AG04450 (cell line): ENCODE data around the gene GRB10. TPM values are rescaled to one million over a fixed set of nuclear protein-coding genes. Genes with fewer than 3 reads are reported as not detected.

Experiments used
- CTCF ChIA-PET: fragments of 300-600, 350-600 bp; formaldehyde crosslinking; extraction: SDS; loops from one replicate; lab custom pipeline; 2022; ENCODE audit warnings: antibody characterized with exemption, inconsistent platforms; lab: Charles Lee
- POLR2A ChIA-PET: fragments of 350-600 bp; formaldehyde crosslinking; extraction: SDS; loops from one replicate; lab custom pipeline; 2021; ENCODE audit warnings: antibody characterized with exemption, inconsistent platforms; lab: Yijun Ruan, JAX
- DNase-seq: peaks from one replicate; pipeline ENCODE4 v3.0.0-alpha.2; 2011; ENCODE audit warnings: low read depth, low spot score
- H3K27ac ChIP-seq: one replicate; pipeline ENCODE4 v1.5.1; 2012; ENCODE audit warnings: low read depth, low read length, control low read depth
- H3K27me3 ChIP-seq: one replicate; pipeline ENCODE4 v1.6.0; 2012; ENCODE audit warnings: low read length; ENCODE audit not compliant: control insufficient read depth, insufficient read depth
- H3K4me3 ChIP-seq: 2 replicates; pipeline ENCODE4 v1.5.1; 2011; ENCODE audit warnings: mild to moderate bottlenecking, low read depth, low read length, control low read depth
- H3K9me3 ChIP-seq: 2 replicates; pipeline ENCODE4 v1.5.1; 2012; ENCODE audit warnings: low read length; ENCODE audit not compliant: control insufficient read depth, insufficient read depth
- polyA plus RNA-seq: library from polyadenylated mRNA; depleted of rRNA; stranded (reverse); fragments of >200 nt; gene quantifications from 2 replicates; pipeline ENCODE4 v1.2.3, GENCODE V29; 2011
- TF ChIP-seq, protein P1 (sequence below): IDR thresholded peaks from 2 replicates; pipeline ENCODE4 v1.5.1; 2011; ENCODE audit warnings: low read depth, low read length, control low read depth, inconsistent platforms

GRB10 gene
- polyA plus RNA-seq, 1 experiment = 8.0 TPM

DNA sequence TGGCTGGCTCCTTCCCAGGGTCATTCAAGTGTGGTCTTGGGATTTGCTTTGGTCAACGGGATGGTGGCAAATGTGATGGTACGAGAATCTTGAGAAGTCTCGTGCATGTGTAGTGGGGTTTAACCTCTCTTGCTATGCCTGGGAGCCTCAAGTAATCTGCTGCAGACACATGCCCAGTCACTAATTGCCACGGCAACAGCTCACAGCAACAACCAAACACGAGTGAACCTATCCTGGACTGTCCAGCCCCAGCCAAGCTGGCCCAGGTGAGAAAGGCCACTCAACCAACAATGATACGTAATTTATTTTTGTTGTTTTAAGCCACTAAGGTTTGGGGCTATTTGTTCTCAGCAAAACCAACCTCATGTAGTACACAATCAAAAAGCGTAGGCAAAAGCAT is 179.4 kb downstream of the GRB10 start:
- ChIA-PET POLR2A (no interaction called here), CTCF (no interaction called here)
- no peak for DNase-seq
- Histone ChIP-seq H3K4me3 (no peak overlapping the region), H3K27ac (no peak overlapping the region), H3K9me3 (no peaks in the 10 kb centered on the region), H3K27me3 (no peaks in the 10 kb centered on the region)
- TF ChIP-seq, protein P1, sequence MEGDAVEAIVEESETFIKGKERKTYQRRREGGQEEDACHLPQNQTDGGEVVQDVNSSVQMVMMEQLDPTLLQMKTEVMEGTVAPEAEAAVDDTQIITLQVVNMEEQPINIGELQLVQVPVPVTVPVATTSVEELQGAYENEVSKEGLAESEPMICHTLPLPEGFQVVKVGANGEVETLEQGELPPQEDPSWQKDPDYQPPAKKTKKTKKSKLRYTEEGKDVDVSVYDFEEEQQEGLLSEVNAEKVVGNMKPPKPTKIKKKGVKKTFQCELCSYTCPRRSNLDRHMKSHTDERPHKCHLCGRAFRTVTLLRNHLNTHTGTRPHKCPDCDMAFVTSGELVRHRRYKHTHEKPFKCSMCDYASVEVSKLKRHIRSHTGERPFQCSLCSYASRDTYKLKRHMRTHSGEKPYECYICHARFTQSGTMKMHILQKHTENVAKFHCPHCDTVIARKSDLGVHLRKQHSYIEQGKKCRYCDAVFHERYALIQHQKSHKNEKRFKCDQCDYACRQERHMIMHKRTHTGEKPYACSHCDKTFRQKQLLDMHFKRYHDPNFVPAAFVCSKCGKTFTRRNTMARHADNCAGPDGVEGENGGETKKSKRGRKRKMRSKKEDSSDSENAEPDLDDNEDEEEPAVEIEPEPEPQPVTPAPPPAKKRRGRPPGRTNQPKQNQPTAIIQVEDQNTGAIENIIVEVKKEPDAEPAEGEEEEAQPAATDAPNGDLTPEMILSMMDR = no peak

DNA sequence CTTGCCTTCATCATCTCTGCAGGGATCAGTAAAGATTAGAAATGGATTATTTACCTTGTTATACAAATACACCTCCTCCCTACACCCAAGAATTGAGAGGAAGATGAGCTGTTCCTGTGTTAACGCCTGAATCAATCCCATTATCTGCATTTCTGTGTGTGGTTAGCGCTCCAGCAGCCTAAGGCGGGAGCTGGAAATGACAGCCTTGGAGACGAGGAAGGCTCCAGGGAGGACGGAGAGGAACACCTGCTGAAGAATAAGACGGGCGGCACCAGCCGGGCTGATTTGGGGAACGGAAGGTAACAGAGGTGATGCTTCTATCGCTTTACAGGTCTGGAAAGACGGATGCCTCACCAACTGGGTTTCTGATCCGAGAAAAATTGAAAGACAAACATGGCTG is 183.3 kb downstream of the GRB10 start:
- TF ChIP-seq, protein P1 = no peak
- ChIA-PET CTCF (no interaction called here), POLR2A (interaction anchor here (0.6 kb wide), 1 partner anchor 36 kb away, joined by 8 read pairs; no protein-coding TSS in a partner anchor)
- no peaks in the 10 kb centered on the region for H3K9me3 ChIP-seq
- no peak overlapping the region for H3K27ac ChIP-seq
- no peaks in the 10 kb centered on the region for H3K27me3 ChIP-seq
- no peak for DNase-seq
- no peak overlapping the region for H3K4me3 ChIP-seq

DNA sequence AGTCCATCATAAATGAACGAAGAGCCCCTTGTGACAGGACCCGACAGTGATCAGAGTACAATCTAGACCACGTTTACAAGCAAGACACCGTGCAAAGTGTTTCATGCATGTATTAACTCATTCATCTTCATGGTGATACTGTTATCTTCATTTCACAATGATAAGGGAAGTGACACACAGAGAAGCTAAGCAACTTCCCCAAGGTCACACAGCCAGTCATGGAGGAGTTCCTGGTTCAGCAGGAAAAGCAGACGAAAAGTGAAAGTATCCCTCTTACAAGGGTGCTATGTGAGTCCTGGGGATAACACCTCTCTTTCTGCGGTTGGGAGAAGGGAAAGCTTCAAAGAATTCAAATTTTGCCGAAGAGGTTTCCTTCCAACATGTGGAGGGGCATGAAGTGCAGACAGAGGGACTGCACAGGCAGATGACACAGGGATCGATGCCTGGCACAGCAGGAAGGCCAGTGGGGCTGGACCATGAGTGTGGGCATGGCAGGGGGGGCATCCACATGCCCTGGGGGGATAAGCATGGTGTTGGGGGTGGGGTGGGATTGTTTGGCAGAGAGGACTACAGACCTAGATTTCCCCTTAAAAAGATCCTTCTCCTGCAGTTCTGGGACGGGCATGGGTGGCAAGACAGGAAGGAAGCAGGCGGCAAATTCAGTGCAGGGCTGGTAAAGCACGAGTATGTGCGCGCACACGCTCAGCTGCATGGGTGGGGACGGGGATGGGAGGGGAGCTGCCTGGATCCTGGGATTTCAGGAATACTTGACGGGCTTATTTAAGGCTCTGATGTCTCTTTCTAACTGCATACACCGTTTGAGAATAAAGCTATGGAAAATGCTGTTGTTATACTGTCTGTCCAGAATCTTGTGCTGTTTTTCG is 184.0 kb downstream of the GRB10 start:
- ChIA-PET CTCF (interaction anchor here (1.2 to 1.6 kb wide), 2 partner anchors 131 to 564 kb away, joined by 4 read pairs; no protein-coding TSS in a partner anchor), POLR2A (no interaction called here)
- no peaks in the 10 kb centered on the region for H3K27me3 ChIP-seq
- no peak overlapping the region for H3K27ac ChIP-seq
- no peaks in the 10 kb centered on the region for H3K9me3 ChIP-seq
- no peak overlapping the region for H3K4me3 ChIP-seq
- TF ChIP-seq, protein P1 = no peak
- DNase-seq = no peak

DNA sequence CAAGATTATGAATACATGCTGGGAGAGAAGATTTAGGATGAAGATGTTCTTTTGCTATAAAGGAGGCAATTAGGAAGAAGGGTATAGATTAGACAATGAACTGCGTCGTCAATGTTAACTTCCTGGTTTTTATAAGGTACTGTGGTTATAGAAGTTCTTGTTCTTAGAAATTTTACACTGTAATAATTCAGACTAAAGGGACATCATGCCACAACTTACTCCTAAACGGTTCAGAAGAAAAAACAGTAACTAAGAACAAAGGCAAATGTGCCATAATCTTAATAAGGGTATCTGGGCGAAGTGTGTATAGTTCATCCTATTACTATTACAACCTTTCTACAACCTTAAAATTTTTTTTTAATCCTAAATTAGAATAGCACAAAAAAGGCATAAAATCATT is 186.2 kb downstream of the GRB10 start:
- no peak for DNase-seq
- ChIA-PET POLR2A (no interaction called here), CTCF (interaction anchor here (1.2 to 1.6 kb wide), 2 partner anchors 36 to 566 kb away, joined by 4 to 5 read pairs; no protein-coding TSS in a partner anchor)

More for the DNA sequence above, 186.2 kb downstream of the GRB10 start:
- no peaks in the 10 kb centered on the region for H3K27me3 ChIP-seq
- TF ChIP-seq, protein P1 = no peak
- no peaks in the 10 kb centered on the region for H3K9me3 ChIP-seq
- no peak overlapping the region for H3K4me3 ChIP-seq
- H3K27ac ChIP-seq = no peak overlapping the region
